SH-SY5Y (cell line): ENCODE measurements around the gene TNIK.

Source experiments
- GATA2 ChIP-seq: IDR thresholded peaks from 2 replicates; pipeline ENCODE4 v1.6.1; 2011; ENCODE audit warnings: mild to moderate bottlenecking, low read depth, low read length
- GATA3 ChIP-seq: IDR thresholded peaks from 2 replicates; pipeline ENCODE4 v1.6.1; 2011; ENCODE audit warnings: low read depth, mild to moderate bottlenecking, low read length, moderate library complexity

- no peak for TF ChIP-seq GATA3
- no peak for TF ChIP-seq GATA2
Measured at GRCh38 chr3:171189394-171190080, 270.7 kb downstream of the TNIK start.
